Naive thymus-derived CD4-positive, alpha-beta T cell (primary cell): ENCODE results near the gene PHLPP1. TPM values are rescaled to one million over a fixed set of nuclear protein-coding genes. Genes with fewer than 3 reads are reported as not detected.
A peak's percentile ranks its signal among the peaks of the same experiment; 100 is the strongest.

ENCODE experiments used
- ATAC-seq: fragments of 150-1000 bp; cut with Tn5 transposase; 2 replicates; pipeline ENCODE4 v1.10.0; 2021; ENCODE audit warnings: mild to moderate bottlenecking, moderate library complexity
- CTCF ChIA-PET: fragments of 350-600 bp; sonication (Branson Sonifier 250); formaldehyde crosslinking; loops from one replicate; lab custom pipeline; 2021; ENCODE audit warnings: antibody characterized with exemption; lab: Charles Lee
- POLR2A ChIA-PET: fragments of 350-600 bp; sonication (Branson Sonifier 250); formaldehyde crosslinking; loops from one replicate; lab custom pipeline; 2021; ENCODE audit warnings: antibody characterized with exemption, inconsistent platforms; lab: Charles Lee
- DNase-seq, 9 donors: peaks; one replicate each; pipeline versions ENCODE4 v3.0.0 to v3.0.0-alpha.2; 2020 to 2022; ENCODE audit warnings: mixed read lengths in 1 of 9
- H3K27ac ChIP-seq: one replicate; pipeline ENCODE4 v1.7.0; 2013; ENCODE audit warnings: mild to moderate bottlenecking, low read depth, low read length, moderate library complexity
- H3K27me3 ChIP-seq, 2 donors: one replicate each; pipeline ENCODE4 v1.7.0; 2013; ENCODE audit warnings: low read length in 2 of 2, mild to moderate bottlenecking in 2 of 2, moderate library complexity in 2 of 2; ENCODE audit not compliant: control insufficient read depth in 2 of 2, insufficient read depth in 2 of 2
- H3K36me3 ChIP-seq, 3 experiments: 1 replicate in 2 of 3; 2 replicates in 1 of 3; pipeline ENCODE4 v1.7.0; 2013; ENCODE audit warnings: low read length in 3 of 3, mild to moderate bottlenecking in 3 of 3, moderate library complexity in 1 of 3; ENCODE audit not compliant: insufficient read depth in 3 of 3, control insufficient read depth in 2 of 3
- H3K4me1 ChIP-seq, 2 donors: one replicate each; pipeline ENCODE4 v1.7.0; 2013; ENCODE audit warnings: low read length in 2 of 2, mild to moderate bottlenecking in 2 of 2, moderate library complexity in 1 of 2; ENCODE audit not compliant: control insufficient read depth in 2 of 2, insufficient read depth in 2 of 2
- H3K4me3 ChIP-seq: 2 replicates; pipeline ENCODE4 v1.7.0; 2013; ENCODE audit warnings: mild to moderate bottlenecking, low read length
- H3K9me3 ChIP-seq, 3 experiments: 1 replicate in 2 of 3; 2 replicates in 1 of 3; pipeline ENCODE4 v1.7.0; 2013; ENCODE audit warnings: low read length in 3 of 3; ENCODE audit not compliant: control insufficient read depth in 2 of 3
- H3K27ac Mint-ChIP-seq, 9 donors: one replicate each; pipeline ENCODE4 v1.8.0; 2020 to 2022; ENCODE audit warnings: mixed read lengths in 9 of 9, mild to moderate bottlenecking in 8 of 9, moderate library complexity in 5 of 9, inconsistent platforms in 2 of 9
- H3K27me3 Mint-ChIP-seq, 5 donors: one replicate each; pipeline ENCODE4 v1.8.0; 2021 to 2022; ENCODE audit warnings: mixed read lengths in 5 of 5, mild to moderate bottlenecking in 1 of 5
- H3K36me3 Mint-ChIP-seq, 5 donors: one replicate each; pipeline ENCODE4 v1.8.0; 2020 to 2022; ENCODE audit warnings: mixed read lengths in 5 of 5, mild to moderate bottlenecking in 3 of 5, inconsistent platforms in 1 of 5
- H3K4me1 Mint-ChIP-seq, 7 donors: one replicate each; pipeline ENCODE4 v1.8.0; 2020 to 2022; ENCODE audit warnings: mixed read lengths in 7 of 7, mild to moderate bottlenecking in 3 of 7, inconsistent platforms in 1 of 7
- H3K4me3 Mint-ChIP-seq, 10 donors: one replicate each; pipeline ENCODE4 v1.8.0; 2020 to 2022; ENCODE audit warnings: mild to moderate bottlenecking in 10 of 10, mixed read lengths in 10 of 10, moderate library complexity in 6 of 10, inconsistent platforms in 2 of 10
- H3K9me3 Mint-ChIP-seq, 11 donors: one replicate each; pipeline ENCODE4 v1.8.0; 2020 to 2022; ENCODE audit warnings: mixed read lengths in 11 of 11, mild to moderate bottlenecking in 4 of 11, inconsistent platforms in 1 of 11, moderate library complexity in 1 of 11
- intact Hi-C, 2 donors: fragments of 100-400 bp; cut with micrococcal nuclease; formaldehyde crosslinking; loops; one replicate each; pipeline ENCODE4 v1.15.1; 2023
- polyA plus RNA-seq, 2 donors: library from polyadenylated mRNA; unstranded; fragments of 300-500 nt; fragmentation: Illumina TruSeq; gene quantifications; one replicate each; pipeline ENCODE4 v1.2.3, GENCODE V29; 2021
- total RNA-seq, 6 experiments: library from RNA in 5 of 6; stranded (reverse) in 5 of 6; gene quantifications; 1 replicate in 5 of 6; 2 replicates in 1 of 6; pipeline ENCODE4 v1.2.3 and lab custom pipeline; 2021 to 2026

Gene PHLPP1
- total RNA-seq: 1 to 10 TPM; 5.5 to 9.7 (median 8.1) TPM
- polyA plus RNA-seq: under 1 TPM; 0.07 to 0.28 TPM
- total RNA-seq (lab: John Stamatoyannopoulos, UW): 18.7 reads per million, percentile 49 among the genes with 10 or more reads in this experiment

GRCh38 chr18:62715436-62715758, at the start of gene PHLPP1:
TSS of gene PHLPP1 (plus strand) at chr18:62715541. CDS start at chr18:62715684, 143 bp downstream.
- Mint-ChIP-seq H3K4me1 (peaks cover 11 to 36% (median 30%) of the 10 kb centered on the region in 7 donors), H3K27me3 (peaks cover 0 to 22% (median 0%) of the 10 kb centered on the region in 5 donors), H3K4me3 (peak within 1 kb of the TSS; percentile 80 to 96 (median 90)), H3K36me3 (no peaks in the 10 kb centered on the region), H3K27ac (peak within 1 kb of the TSS; percentile 84 to 99 (median 95)), H3K9me3 (no peaks in the 10 kb centered on the region)
- intact Hi-C loops: loop anchor here (1.0 to 10.0 kb wide), 27 partner anchors 67 to 1259 kb away; partner anchors contain the start of genes KDSR (in 2 of the 2), PIGN (in 2 of the 2), RELCH (in 2 of the 2) and SERPINB8 (in 2 of the 2)
- DNase-seq: no peak
- no peaks in the 10 kb centered on the region for H3K36me3 ChIP-seq
- no peaks in the 10 kb centered on the region for H3K9me3 ChIP-seq
- ChIA-PET POLR2A (interaction anchor here (0.7 to 2.1 kb wide), 6 partner anchors 10 to 707 kb away, joined by 3 to 8 read pairs (median 4); partner anchors contain the start of genes VPS4B and ZCCHC2), CTCF (interaction anchor here (0.6 to 2.1 kb wide), 4 partner anchors 88 to 490 kb away, joined by 3 to 17 read pairs (median 5); no protein-coding TSS in a partner anchor)
- no peaks in the 10 kb centered on the region for H3K27me3 ChIP-seq
- peak within 1 kb of the TSS; percentile 78 for H3K27ac ChIP-seq
- H3K4me3 ChIP-seq: peak within 1 kb of the TSS; percentile 84
- ATAC-seq: peak; percentile 33
- H3K4me1 ChIP-seq: peaks cover 0 to 12% of the 10 kb centered on the region in 2 donors

DNA sequence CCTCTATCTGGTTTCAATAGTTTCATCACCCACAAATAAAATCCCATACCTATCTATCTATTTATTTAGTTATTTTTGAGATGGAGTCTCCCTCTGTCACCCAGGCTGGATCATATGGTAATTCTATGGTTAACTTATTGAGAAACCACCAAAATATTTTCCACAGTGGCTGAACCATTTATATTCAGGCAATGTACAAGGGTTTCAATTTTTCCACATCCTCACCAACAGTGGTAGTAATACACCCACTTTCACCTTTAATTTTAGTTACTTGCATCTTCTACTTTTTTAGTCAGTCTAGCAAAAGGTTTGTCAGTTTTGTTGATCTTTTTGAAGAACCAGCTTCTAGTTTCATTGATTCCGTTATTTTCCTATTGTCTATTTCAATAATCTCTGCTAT, 46.1 kb upstream of the PHLPP1 start:
- Histone ChIP-seq H3K4me3 (no peak overlapping the region), H3K4me1 (no peaks in the 10 kb centered on the region), H3K27ac (no peak overlapping the region), H3K27me3 (no peaks in the 10 kb centered on the region), H3K9me3 (peaks cover 0 to 4% (median 0%) of the 10 kb centered on the region in 3 experiments), H3K36me3 (no peaks in the 10 kb centered on the region)
- peaks cover 0 to 10% (median 0%) of the 10 kb centered on the region in 5 donors for H3K36me3 Mint-ChIP-seq
- intact Hi-C loops: no loop called here
- DNase-seq (no peak), ATAC-seq (no peak)
- no peak overlapping the region for H3K27ac Mint-ChIP-seq
- H3K4me3 Mint-ChIP-seq: no peak overlapping the region
- POLR2A ChIA-PET: interaction anchor here (0.7 kb wide), 1 partner anchor 539 kb away, joined by 5 read pairs; no protein-coding TSS in a partner anchor
- peaks cover 5 to 30% (median 11%) of the 10 kb centered on the region in 11 donors for H3K9me3 Mint-ChIP-seq
- H3K27me3 Mint-ChIP-seq: peaks cover 0 to 3% (median 0%) of the 10 kb centered on the region in 5 donors
- peaks cover 0 to 4% (median 0%) of the 10 kb centered on the region in 7 donors for H3K4me1 Mint-ChIP-seq
- CTCF ChIA-PET: no interaction called here

DNA sequence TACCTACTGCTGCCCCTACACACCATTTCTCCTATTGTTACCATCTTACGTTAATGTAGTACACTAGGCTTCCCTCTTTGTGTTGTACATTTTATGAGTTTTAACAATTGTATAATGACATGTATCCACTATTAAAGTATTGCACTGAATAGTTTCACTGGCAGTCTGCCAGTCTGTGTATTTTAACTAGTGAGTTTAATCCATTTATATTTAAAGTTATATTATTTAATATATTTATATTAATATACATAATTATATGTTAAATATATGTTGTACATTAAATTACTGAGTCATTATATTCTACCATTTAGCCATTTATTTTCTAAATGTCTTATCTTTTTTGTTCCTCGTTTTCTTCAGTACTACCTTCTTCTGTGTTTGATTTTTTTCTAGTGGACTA, 44.8 kb upstream of the PHLPP1 start:
- ATAC-seq (no peak), DNase-seq (no peak)
- peaks cover 5 to 42% (median 14%) of the 10 kb centered on the region in 11 donors for H3K9me3 Mint-ChIP-seq
- Histone ChIP-seq H3K4me3 (no peak overlapping the region), H3K27me3 (no peaks in the 10 kb centered on the region), H3K9me3 (peaks cover 0 to 4% (median 0%) of the 10 kb centered on the region in 3 experiments), H3K36me3 (no peaks in the 10 kb centered on the region), H3K27ac (no peak overlapping the region), H3K4me1 (no peaks in the 10 kb centered on the region)
- intact Hi-C loops: no loop called here
- peaks cover 0 to 9% (median 0%) of the 10 kb centered on the region in 5 donors for H3K27me3 Mint-ChIP-seq
- ChIA-PET CTCF (no interaction called here), POLR2A (no interaction called here)
- H3K4me3 Mint-ChIP-seq: no peak overlapping the region
- no peak overlapping the region for H3K27ac Mint-ChIP-seq
- H3K36me3 Mint-ChIP-seq: peaks cover 0 to 10% (median 0%) of the 10 kb centered on the region in 5 donors
- H3K4me1 Mint-ChIP-seq: peaks cover 0 to 4% (median 0%) of the 10 kb centered on the region in 7 donors

DNA sequence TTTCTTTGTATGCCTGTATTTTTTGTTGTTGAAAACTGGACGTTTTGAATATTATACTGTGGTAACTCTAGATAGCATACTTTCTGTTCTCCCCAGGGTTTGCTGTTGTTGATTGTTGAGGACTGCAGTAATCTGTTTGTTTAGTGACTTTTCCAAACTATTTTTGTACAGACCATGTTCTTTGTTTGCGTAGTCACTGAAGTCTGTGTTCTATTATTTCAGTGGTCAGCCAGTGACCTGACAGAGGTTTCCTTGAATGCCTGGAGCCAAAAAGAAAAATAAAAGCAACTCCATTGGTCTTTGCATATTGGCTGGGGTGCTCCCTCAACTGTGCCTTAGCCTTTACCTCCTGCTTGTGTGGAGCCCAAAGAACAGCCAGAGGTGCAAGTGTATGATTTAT, 42.7 kb upstream of the PHLPP1 start:
- DNase-seq: no peak
- peaks cover 0 to 4% (median 0%) of the 10 kb centered on the region in 3 experiments for H3K9me3 ChIP-seq
- CTCF ChIA-PET: no interaction called here
- no peaks in the 10 kb centered on the region for H3K27me3 ChIP-seq
- H3K4me1 ChIP-seq: no peaks in the 10 kb centered on the region
- no peak overlapping the region for H3K27ac ChIP-seq
- Mint-ChIP-seq H3K9me3 (peaks cover 5 to 45% (median 18%) of the 10 kb centered on the region in 11 donors), H3K36me3 (peaks cover 0 to 10% (median 0%) of the 10 kb centered on the region in 5 donors), H3K4me3 (no peak overlapping the region), H3K4me1 (peaks cover 0 to 4% (median 0%) of the 10 kb centered on the region in 7 donors), H3K27me3 (peaks cover 0 to 14% (median 9%) of the 10 kb centered on the region in 5 donors), H3K27ac (no peak overlapping the region)
- intact Hi-C loops: no loop called here
- no peak for ATAC-seq
- POLR2A ChIA-PET: no interaction called here
- no peak overlapping the region for H3K4me3 ChIP-seq
- H3K36me3 ChIP-seq: no peaks in the 10 kb centered on the region

- Mint-ChIP-seq H3K27me3 (peaks cover 0 to 12% (median 9%) of the 10 kb centered on the region in 5 donors), H3K4me3 (peak overlapping the region in 1 of 10 donors; percentile 25), H3K9me3 (peaks cover 0 to 17% (median 3%) of the 10 kb centered on the region in 11 donors), H3K36me3 (no peaks in the 10 kb centered on the region), H3K4me1 (no peaks in the 10 kb centered on the region), H3K27ac (no peak overlapping the region)
- intact Hi-C loops: no loop called here
- no peaks in the 10 kb centered on the region for H3K4me1 ChIP-seq
- no peaks in the 10 kb centered on the region for H3K27me3 ChIP-seq
- DNase-seq (no peak), ATAC-seq (no peak)
- H3K36me3 ChIP-seq: no peaks in the 10 kb centered on the region
- no peak overlapping the region for H3K4me3 ChIP-seq
- POLR2A ChIA-PET: no interaction called here
- no peak overlapping the region for H3K27ac ChIP-seq
- H3K9me3 ChIP-seq: no peaks in the 10 kb centered on the region
- CTCF ChIA-PET: no interaction called here
Observed at GRCh38 chr18:62678847-62679485, 36.4 kb upstream of the PHLPP1 start.

- Histone ChIP-seq H3K27me3 (no peaks in the 10 kb centered on the region), H3K4me1 (no peaks in the 10 kb centered on the region), H3K27ac (no peak overlapping the region), H3K36me3 (no peaks in the 10 kb centered on the region), H3K4me3 (no peak overlapping the region), H3K9me3 (no peaks in the 10 kb centered on the region)
- H3K36me3 Mint-ChIP-seq: no peaks in the 10 kb centered on the region
- H3K27ac Mint-ChIP-seq: no peak overlapping the region
- H3K4me1 Mint-ChIP-seq: no peaks in the 10 kb centered on the region
- peaks cover 0 to 8% (median 3%) of the 10 kb centered on the region in 11 donors for H3K9me3 Mint-ChIP-seq
- DNase-seq (no peak), ATAC-seq (no peak)
- H3K27me3 Mint-ChIP-seq: peaks cover 0 to 12% (median 0%) of the 10 kb centered on the region in 5 donors
- no peak overlapping the region for H3K4me3 Mint-ChIP-seq
- ChIA-PET CTCF (no interaction called here), POLR2A (no interaction called here)
- intact Hi-C loops: no loop called here
Observed at GRCh38 chr18:62682371-62682770, 33.0 kb upstream of the PHLPP1 start.
